HG02938 (cell line): ENCODE measurements around the gene NOVA1.

Source experiments
- ATAC-seq: cut with Tn5 transposase; IDR thresholded peaks from one replicate; pipeline ENCODE4 v1.9.1; 2021; ENCODE audit warnings: mild to moderate bottlenecking, moderate library complexity; ENCODE audit not compliant: unreplicated experiment

Gene NOVA1

DNA sequence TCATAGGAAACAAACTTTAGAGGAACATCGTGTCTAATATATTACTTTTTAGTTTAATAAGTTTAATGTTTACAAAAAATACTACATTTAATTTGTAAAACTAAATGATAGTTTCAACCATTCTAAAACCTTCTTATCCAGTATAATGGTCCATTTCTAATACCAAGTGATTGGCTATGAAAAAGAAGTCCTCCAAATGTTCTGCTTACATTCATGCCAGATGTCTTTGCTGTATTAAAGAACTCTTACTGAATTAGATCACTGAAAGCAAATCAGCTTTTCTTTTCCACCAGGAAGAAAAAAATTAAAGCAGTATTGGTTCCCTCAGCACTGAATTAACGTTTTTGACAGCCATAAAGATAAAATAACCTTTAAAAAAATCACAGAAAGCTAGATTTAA lies 3.7 kb downstream of the NOVA1 start:
- no peak for ATAC-seq

DNA sequence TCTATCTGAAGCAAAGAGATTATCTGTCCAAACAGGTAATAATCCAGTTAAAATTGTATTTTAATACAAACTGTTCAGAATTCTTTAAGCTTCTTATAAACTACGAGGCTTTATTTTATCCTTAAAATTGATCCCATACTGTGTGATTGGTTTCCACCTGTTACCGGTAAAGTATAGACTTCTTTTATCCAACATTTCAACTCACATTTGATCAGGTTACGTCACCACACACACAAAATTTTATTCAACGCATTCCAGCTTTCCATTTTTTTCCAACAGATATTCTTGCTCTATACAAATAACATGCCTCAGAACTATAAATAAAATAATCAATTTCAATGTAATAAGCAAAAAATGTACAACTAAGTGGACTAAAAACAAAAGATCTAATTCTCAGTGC lies 4.5 kb downstream of the NOVA1 start:
- ATAC-seq: no peak

DNA sequence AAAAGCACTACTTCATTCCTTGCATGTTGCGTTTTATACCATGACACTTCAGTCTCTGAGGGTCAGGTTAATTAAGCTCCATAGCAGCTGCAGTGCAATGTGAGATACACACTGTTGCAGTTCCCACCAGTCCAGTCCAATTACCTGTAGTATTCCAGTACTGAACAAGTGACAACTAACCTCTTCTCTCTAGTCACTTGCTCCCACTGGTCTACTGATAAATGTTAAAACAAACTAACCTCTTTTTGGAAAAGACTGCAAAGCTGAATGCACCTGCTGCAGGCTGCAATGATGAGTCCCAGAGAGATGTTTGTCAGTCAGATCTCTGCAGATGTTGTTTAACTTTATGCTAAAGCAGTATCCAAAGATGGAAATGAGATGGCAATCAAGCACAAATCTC lies 7.9 kb downstream of the NOVA1 start:
- no peak for ATAC-seq

DNA sequence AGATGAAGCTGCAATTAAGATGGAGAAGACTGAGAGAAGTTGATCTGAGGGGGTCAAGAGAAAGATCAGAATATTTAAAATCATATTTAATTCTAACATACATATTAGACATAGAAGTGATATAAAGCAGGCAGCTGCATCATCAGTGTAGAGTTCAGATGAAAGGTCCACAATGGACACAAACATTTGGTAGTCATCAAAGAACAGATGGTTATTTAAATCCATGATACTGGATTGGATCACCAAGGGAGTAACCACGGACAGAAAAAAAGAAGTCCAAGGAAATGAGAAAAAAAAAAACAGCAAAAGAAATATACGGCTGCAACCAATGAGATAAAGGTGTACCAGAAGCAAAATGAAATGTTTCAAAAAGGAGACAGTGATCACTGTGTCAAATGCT lies 20.1 kb downstream of the NOVA1 start:
- ATAC-seq: no peak

DNA sequence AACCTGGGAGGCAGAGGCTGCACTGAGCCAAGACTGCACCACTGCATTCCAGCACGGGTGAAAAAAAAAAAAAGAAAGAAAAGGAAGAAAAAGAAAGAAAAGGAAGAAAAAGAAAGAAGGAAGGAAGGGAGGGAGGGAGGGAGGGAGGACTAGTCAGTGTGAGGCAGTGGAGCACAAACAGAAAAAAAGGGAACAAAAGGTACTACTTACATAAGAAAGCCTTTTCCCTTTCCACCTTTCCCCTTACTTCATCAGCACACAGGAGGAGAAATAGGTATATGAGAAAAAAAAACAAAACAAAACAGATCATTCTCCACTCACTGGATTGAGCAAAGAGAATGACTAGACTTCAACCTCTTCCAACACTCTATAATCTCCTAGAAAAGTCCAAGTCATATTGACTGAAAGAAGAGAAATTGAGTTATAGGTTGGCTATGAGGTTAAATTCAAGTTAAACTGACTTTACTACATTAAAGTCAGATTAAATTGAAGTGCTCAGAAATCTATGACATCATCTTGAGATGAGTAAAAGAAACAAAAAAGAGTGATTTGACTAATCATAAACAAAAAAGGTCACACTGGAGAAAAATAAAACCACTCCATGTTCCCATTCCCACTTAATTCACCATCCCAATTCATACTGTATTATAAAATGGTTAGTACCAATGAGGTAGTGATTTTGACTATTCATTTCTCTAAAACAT lies 43.6 kb downstream of the NOVA1 start:
- ATAC-seq: no peak

DNA sequence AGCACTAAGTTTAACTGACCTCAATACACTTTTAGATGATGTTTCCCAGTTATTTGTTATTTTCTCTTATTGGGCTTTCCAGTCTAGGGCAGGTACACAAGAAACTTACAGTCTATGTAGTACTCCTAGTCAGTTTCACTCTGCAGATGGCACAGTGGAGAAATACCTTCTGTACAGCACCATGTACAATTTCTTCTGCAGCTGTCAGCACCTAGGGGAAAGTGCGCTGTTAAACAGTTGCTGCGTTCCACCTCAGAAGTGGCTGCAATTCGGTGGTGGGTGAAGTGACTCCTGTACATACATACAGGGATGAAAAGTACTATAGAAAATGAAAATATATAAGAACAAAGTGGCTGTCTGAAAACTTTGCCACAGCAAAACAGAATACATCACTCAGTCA lies 48.3 kb downstream of the NOVA1 start:
- ATAC-seq: no peak

DNA sequence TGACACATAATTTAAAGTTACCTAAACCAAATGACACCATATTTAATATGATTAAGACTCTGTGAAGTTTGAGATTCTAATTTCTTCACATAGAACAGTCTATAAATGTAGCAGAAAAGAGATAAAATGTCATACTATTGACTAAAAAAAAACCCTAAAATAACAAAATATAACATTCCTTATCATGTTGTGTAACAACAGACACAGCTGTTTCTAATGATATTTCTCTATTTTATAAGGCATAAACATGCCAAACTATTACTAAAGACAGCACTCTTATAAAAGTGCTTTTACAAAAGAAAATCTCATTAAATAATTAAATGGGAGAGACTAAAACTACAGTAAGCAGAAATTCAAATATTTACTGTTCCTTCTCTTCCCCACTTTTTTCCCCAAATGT lies 49.4 kb downstream of the NOVA1 start:
- ATAC-seq: no peak

DNA sequence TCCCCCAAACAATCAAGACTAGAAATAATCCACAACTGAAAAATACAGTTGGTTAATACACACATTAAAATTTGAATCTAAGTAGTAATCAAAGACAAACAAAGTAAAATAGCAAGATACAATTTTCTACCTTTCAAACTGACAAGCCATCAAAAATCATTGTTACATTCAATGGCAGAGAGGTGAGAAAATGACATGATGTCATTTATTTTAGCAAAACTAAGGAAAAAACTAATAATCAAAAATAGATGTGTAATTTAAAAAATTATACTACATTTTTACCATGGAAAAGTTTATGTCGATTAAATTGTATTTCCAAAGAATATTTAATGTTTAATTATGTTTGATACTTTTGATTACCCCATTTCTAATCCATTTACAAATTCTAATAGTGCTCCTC lies 59.7 kb downstream of the NOVA1 start:
- no peak for ATAC-seq

DNA sequence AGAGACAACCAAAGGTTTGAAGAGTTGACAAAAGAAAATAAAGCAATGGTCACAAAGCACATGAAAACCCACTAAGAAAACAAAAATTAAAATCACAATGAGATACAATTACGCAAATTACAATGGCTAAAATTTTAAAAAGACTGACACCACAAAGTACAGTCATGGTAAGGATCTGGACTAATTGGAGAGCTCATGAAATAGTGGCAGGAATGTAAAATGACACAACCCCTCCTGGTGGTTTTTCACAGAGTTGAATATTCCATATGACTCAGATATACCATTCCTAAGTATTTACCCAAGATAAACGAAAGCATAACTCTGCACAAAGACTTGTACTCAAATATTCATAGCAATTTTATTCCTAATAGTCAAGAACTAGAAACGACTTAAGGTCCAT lies 65.9 kb downstream of the NOVA1 start:
- ATAC-seq: no peak

DNA sequence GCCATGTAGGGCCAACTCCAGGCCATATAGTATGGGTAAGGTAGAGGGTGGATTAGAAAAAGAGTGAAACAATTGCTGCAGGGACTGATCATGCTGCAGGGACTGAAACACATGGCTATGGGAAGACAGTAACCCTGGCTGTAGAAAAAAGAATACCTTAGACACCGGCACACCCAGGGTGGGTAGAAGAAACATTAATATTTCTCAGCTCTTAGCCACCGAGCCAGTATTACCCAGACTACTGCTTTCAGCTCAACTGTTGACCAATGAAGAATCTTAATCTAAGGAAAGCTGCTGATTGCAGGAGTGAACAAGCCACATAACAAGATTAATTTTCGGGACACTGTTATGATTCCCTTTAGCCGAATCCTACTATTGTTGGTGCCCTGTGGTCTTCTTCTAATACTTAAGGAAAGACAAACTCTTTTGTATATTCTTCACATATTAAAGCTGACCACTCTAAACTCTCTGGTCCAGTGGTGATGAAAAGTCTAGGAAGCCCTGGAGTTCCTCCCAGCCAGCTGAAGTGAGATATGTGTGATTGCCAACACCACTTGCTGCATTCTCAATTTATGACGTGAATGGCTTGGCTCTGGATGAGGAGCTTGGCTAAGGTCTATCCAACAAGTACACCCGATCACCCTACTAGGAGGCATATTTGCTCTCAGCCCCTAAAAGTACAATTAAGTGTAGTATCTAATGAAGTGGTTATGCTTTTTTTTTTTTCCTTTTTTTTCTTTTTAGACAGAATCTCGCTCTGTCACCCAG lies 69.2 kb downstream of the NOVA1 start:
- no peak for ATAC-seq

DNA sequence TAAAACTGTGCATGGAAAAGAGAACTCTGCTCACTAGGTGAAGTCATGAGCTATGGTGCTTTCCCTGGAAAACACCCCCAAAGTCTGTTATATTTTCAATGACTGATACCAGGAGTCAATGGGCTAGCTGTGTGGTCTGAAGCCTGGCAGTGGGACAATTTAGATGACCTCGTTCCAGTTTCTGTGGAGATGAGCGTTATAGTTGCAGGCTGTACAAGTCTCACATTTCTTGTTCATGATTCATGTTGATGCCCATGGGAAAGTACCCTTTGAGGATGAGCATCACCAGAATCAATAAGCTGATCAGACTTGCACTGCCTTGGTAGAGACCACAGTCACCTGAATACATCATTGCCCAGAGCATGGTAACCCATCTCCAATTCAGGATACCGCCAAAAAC lies 70.7 kb downstream of the NOVA1 start:
- ATAC-seq: no peak

DNA sequence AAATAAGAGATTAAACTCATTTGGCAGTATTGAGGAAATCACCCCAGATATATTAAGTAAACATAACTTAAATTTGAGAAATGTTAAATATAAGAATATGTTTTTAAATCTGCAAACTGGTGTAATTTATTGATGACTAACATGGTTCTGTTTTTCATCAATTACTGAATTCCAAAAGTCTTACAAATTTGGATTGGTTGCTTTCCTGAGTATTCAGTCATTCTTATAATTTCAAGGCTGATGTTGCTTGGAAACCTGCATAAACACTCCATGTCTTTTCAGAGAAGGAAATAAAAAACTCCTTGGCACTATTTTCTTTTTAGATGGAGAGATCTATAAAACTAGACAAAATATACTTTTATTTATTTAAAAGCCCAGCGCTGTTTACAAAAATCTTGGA lies 71.7 kb downstream of the NOVA1 start:
- ATAC-seq: no peak

DNA sequence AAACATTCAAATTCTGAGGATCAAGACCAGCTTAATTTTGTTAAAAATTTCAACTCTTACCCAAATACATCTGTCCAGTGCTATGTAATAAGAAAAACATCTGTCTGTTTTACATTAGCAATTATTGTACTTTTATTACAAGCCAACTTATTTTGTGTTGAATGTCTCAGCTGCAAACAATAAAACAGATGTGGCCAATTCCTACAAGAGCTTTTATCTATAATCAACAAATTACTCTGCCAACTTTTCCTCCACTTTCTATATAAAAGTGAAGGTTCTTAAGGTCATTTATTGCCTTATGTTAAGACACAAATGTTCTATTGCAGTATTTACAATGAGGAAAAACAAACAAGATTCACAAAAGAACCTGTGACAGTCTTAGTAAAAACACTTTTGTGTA lies 72.7 kb downstream of the NOVA1 start:
- no peak for ATAC-seq

DNA sequence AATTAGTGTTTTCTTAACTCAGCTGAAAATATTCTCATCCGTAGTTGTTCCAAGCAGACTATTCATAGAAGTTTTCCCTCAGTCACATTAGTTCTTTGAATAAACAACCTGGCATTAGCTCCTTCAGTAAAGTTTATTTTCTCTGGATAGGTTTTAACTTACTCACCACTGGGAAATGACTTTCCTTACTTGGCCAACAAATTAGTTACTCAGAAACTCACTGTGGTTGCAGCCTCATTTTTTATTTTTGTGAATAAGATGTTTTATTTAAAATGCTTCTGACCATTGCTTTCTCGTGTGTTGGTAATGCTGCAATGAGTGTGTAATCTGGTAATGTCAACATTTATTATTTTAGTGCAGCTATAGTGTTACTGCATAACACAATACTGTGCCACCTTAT lies 74.9 kb downstream of the NOVA1 start:
- no peak for ATAC-seq

DNA sequence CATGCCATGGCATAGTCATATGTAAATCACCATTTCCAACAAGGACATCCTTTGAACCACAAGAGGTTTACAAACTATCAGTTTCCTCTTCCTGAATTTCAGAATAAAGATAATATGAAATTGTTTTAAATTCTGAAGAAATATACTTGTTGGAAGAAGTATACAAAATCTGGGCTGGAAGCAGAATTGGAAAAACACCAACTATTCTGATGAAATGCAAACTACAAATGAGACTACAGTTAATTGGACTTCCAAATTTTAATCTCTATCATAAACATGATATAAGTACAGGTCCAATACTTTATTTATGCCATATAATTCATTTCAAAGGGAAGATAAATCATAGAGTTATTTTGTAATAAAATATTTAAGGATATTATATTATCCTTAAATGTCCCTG lies 80.1 kb downstream of the NOVA1 start:
- ATAC-seq: no peak

DNA sequence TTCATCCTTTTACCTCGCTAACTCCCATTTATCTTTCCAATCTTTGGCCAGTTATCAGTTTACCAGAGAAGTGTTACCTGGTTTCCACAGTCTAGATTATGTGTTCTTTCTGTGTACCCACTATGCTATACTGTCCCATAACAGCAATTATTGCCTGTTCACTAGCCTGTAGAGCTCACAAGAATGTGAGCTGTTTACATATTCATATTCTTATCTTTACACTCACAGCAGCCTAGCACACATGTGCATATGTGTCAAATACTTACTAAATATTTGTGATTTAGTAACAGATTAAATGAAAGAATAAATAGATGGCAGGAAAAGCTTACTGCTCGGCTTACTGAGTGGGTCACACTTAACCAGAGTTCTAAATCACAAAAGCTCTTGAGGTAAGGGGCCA lies 97.8 kb downstream of the NOVA1 start:
- ATAC-seq: no peak

DNA sequence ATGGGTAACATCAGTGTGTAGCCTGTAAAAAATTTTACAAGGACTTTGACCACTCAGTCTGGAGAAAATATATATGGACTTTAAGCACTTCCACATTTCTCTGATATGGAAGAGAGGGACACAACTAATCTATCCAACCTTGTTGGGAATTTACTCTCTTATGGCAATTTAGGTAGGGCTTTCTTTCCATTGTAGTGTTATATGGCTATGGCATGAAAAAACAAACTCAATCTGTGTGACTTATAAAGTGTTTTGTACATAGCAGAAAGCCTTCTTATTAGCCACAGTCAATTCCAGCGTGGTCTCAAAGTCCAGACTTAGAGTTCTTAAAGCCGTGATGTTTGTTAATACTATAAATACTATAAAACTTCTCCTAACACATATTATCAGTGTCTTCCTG lies 98.3 kb downstream of the NOVA1 start:
- ATAC-seq: no peak

DNA sequence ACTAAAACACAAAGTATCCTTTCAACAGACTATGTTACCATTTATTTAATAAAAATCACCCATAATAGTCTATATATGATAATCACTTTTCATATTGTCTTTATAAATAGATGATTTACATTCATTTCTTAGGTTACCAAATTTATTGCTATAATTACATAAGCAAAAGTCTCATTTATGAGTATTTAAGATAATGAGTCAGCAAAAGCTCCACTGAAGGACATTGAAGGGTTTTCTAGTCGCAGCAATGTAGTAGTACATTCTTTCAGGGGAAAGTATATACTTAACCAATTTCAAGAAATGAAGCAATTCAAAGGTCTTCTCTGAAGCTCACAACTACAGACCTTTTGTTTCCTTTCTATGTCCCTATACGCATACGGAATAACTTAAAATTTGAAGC lies 110.9 kb downstream of the NOVA1 start:
- no peak for ATAC-seq

DNA sequence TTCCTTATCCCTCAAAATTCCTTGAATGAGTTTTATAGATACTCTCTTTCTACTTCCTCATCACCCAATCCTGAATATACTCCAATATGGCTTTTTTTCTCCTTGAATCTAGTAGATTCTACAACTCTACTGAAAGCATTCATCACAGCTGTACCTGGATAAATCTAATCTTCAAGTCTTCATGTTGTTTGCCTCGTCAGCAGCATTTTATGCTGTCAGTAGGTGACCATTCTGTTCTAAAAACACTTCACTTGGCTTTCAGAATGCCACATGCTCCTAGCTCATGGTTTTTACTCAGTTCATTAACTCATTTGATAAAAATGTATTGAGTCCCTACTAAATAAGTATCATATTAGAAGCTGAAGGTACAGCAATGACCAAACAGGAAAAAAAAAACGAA lies 113.3 kb downstream of the NOVA1 start:
- no peak for ATAC-seq

DNA sequence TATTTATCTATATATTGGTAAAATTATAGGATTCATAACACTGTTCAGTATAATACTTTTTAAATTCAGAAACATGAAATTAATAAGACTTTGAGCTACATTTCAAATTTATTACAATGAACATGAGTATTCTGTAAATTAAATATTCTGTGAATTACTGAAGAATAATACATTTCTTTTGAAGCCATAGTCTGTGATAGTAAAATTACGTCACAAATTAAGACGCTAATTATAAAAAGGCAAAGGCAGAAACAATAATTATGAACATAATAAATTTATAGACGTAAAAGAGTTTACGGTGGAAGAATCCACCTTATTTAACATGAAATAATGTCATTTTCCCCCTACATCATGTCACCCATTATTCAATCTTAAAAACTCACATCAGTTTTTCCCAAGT lies 118.9 kb downstream of the NOVA1 start:
- no peak for ATAC-seq

DNA sequence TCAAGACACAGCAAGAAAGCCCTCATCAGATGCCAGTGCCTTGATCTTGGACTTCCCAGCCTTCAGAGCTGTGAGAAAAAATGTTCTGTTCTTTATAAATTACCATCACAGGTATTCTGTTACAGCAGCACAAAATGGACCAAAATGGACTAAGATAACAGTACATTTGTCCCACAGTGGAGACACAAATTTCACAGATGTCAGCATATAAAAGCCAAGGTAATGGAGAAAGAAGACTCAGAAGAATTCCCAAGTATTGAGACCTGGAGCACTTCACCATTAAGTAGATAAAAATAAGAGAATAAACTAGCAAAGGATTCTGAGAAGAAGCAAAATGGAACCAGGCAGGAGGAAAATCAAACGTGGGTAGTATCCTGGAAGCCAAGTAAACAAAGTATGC lies 131.0 kb downstream of the NOVA1 start:
- no peak for ATAC-seq

DNA sequence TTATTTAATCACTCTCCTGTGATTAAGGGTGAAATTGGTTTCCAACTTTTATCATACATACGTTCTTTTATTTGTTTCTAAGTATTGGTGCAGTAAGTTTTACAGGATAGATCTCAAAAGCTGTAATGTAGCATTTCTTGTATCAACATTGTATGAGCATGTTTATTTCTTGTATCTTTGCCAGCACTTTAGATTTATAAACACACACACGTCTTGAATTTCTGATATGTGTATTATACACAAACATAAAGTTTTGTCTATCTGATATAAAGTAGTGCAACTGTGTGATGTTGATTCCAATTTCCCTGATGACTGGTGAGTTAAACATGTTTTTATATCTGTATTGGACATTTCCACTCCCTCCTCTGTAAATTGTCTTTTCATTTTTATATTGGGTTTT lies 134.7 kb downstream of the NOVA1 start:
- no peak for ATAC-seq

DNA sequence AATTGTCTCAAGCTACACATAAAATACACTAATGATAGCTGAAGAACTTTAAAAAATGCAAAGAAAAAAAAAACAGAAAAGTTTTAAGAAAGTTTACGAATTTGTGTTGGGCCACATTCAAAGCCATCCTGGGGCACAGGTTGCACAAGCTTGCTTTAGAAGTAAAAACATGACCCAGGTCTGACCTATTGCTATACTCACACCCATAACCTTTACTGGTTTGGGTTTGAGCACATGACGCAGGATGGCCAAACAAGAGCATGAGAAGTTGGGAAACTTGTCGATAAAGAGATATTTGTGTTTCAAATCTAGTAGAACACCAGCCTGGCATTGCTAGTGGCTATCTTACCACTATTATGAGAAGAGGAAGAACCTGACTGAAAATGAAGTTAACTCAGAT lies 143.7 kb downstream of the NOVA1 start:
- ATAC-seq: no peak
